PC-9 (cell line): ENCODE data around the gene TRIM44.

ENCODE experiments used
- EZH2 ChIP-seq: fragments of 200-600 bp; sonication (generic); IDR thresholded peaks from 2 replicates; pipeline ENCODE4 v1.8.0; 2017; ENCODE audit warnings: antibody characterized with exemption, low read depth
- TF ChIP-seq, protein P1 (sequence below): fragments of 200-600 bp; sonication (generic); conservative IDR thresholded peaks from 2 replicates; pipeline ENCODE4 v1.6.1; 2017; ENCODE audit warnings: mixed run types, antibody characterized with exemption, mild to moderate bottlenecking, moderate library complexity

DNA sequence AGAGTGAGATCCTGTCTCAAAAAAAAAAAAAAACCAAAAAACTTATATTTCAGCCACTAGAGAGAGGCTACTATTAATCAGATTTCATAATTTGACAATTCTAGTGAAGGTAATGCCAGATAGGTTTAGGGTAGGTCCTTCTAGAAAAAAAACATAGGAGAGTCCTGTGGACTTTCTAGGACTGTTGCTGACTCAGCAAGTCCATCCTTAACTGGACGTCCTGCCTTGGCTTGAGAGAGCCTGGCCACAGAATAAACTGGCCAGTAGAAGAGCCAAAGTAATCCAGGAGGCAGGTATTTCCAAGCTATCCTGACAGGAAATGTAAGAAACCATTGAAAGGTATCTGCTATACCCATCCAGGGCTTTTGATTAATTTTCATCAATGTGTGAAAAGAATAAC is 64.6 kb downstream of the TRIM44 start:
- TF ChIP-seq, protein P1, sequence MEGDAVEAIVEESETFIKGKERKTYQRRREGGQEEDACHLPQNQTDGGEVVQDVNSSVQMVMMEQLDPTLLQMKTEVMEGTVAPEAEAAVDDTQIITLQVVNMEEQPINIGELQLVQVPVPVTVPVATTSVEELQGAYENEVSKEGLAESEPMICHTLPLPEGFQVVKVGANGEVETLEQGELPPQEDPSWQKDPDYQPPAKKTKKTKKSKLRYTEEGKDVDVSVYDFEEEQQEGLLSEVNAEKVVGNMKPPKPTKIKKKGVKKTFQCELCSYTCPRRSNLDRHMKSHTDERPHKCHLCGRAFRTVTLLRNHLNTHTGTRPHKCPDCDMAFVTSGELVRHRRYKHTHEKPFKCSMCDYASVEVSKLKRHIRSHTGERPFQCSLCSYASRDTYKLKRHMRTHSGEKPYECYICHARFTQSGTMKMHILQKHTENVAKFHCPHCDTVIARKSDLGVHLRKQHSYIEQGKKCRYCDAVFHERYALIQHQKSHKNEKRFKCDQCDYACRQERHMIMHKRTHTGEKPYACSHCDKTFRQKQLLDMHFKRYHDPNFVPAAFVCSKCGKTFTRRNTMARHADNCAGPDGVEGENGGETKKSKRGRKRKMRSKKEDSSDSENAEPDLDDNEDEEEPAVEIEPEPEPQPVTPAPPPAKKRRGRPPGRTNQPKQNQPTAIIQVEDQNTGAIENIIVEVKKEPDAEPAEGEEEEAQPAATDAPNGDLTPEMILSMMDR, result no peak
- TF ChIP-seq EZH2, result no peak
